Measurements from ENCODE around the gene CLRN2. TPM values are rescaled to one million over a fixed set of nuclear protein-coding genes. Genes with fewer than 3 reads are reported as not detected.

Gene CLRN2
- total and polyA plus RNA-seq, 2 of the 4 experiments (the other 2 are of a cell fraction) = not detected

DNA sequence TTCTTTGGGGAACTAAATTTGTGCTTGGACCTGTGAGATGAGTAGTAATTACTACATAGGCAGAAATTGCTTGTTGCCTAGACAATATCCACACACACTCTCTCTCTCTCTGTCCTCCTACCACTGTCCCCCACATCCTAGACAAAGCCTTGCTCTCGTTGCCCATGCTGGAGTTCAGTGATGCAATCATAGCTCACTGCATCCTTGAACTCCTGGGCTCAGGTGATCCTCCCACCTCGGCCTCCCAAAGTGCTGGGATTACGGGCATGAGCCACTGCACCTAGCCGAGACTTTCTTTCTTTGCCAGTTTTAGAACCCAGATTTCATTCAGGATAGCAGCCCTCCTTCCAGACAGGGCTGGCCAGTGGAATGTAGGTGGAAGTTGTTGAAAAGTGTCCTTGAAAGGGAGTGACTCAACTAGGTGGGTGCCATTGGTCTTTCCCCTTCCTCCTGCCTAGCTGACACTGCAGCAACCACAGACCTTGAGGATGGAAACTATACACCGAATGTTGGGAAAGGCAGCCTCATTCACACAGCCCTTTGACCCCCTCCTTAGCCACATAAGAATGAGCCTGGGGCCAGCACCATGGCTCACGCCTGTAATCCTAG, 45.2 kb downstream of the CLRN2 start:
- Histone ChIP-seq H3K4me1 (ENCODE audit: control insufficient read depth, insufficient read depth, low read length) (no peaks in the 10 kb centered on the region), H3K27me3 (ENCODE audit: control insufficient read depth, insufficient read depth, low read length) (peaks cover 4% of the 10 kb centered on the region; the same call in 1 of the 2 replicates), H3K14ac (replicated peaks; ENCODE audit: low read depth, low read length) (no peak overlapping the region), H4K20me1 (ENCODE audit: insufficient read depth, low read length) (no peaks in the 10 kb centered on the region), H3K23ac (ENCODE audit: low read depth, low read length) (no peak overlapping the region), H2AFZ (replicated peaks; ENCODE audit: low read length, poor library complexity) (no peak overlapping the region), H3K9ac (ENCODE audit: low read depth, low read length) (no peak overlapping the region), H4K5ac (ENCODE audit: low read depth, low read length) (no peak overlapping the region), H3K4ac (ENCODE audit: low read depth, low read length) (no peak overlapping the region), H3K36me3 (ENCODE audit: control insufficient read depth, insufficient read depth, low read length) (no peaks in the 10 kb centered on the region), H3K9me3 (ENCODE audit: control insufficient read depth, insufficient read depth, low read length) (no peaks in the 10 kb centered on the region), H4K8ac (ENCODE audit: low read depth in 2 of 2, low read length in 2 of 2) (no peak overlapping the region), H2BK20ac (ENCODE audit: low read depth, low read length) (no peak overlapping the region), H2BK5ac (ENCODE audit: low read depth, low read length, poor library complexity, severe bottlenecking) (no peak overlapping the region), H2AK5ac (ENCODE audit: low read depth, low read length) (no peak overlapping the region), H3K79me1 (ENCODE audit: low read depth in 1 of 2, low read length in 2 of 2) (no peaks in the 10 kb centered on the region), H3K4me2 (ENCODE audit: low read depth, low read length) (no peak overlapping the region), H4K91ac (ENCODE audit: insufficient read depth, low read depth, low read length) (no peak overlapping the region), H3K18ac (ENCODE audit: low read depth, low read length) (no peak overlapping the region), H2BK15ac (ENCODE audit: low read depth, low read length) (no peak overlapping the region), H3K9me1 (ENCODE audit: insufficient read depth, low read length) (no peaks in the 10 kb centered on the region), H3K27ac (ENCODE audit: insufficient read depth, low read length) (no peak overlapping the region), H2AK9ac (replicated peaks; ENCODE audit: low read depth, low read length, poor library complexity) (no peak overlapping the region), H2BK120ac (ENCODE audit: low read depth, low read length) (no peak overlapping the region), H3K4me3 (ENCODE audit: insufficient read depth, low read depth, low read length) (no peak overlapping the region), H3K56ac (ENCODE audit: extremely low read depth, insufficient read depth, low read length) (no peak overlapping the region)
- intact Hi-C loops (cut with micrococcal nuclease) = no loop called here
- BruUV-seq (replicated peaks) = no TSS peak
- no peak for DNase-seq
- ChIA-PET POLR2A (ENCODE audit: unreplicated experiment) (no interaction called here), CTCF (interaction anchor here (0.6 to 1.8 kb wide), 2 partner anchors 10 to 11 kb away, joined by 3 to 5 read pairs; no protein-coding TSS in a partner anchor)
- in situ Hi-C loops (cut with MboI; ENCODE audit: low sequenced_read_pairs) = no loop called here
- no CpG with 5 or more reads among the region's 6 CpGs for WGBS, 2 experiments (ENCODE audit: extremely low coverage in 2 of 2, insufficient read length in 1 of 2)
- no peak for TF ChIP-seq RAD21 (IDR thresholded peaks at IDR 0.05; ENCODE audit: low read length)
- no peak for TF ChIP-seq RFX5 (IDR thresholded peaks at IDR 0.05; ENCODE audit: low read depth, low read length)
- TF ChIP-seq, protein P1, sequence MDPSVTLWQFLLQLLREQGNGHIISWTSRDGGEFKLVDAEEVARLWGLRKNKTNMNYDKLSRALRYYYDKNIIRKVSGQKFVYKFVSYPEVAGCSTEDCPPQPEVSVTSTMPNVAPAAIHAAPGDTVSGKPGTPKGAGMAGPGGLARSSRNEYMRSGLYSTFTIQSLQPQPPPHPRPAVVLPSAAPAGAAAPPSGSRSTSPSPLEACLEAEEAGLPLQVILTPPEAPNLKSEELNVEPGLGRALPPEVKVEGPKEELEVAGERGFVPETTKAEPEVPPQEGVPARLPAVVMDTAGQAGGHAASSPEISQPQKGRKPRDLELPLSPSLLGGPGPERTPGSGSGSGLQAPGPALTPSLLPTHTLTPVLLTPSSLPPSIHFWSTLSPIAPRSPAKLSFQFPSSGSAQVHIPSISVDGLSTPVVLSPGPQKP (IDR thresholded peaks at IDR 0.05; ENCODE audit: borderline replicate concordance, low read depth, low read length) = no peak
- TF ChIP-seq, protein P2, sequence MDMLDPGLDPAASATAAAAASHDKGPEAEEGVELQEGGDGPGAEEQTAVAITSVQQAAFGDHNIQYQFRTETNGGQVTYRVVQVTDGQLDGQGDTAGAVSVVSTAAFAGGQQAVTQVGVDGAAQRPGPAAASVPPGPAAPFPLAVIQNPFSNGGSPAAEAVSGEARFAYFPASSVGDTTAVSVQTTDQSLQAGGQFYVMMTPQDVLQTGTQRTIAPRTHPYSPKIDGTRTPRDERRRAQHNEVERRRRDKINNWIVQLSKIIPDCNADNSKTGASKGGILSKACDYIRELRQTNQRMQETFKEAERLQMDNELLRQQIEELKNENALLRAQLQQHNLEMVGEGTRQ (IDR thresholded peaks at IDR 0.05; ENCODE audit: low read depth, low read length) = no peak
- TF ChIP-seq MAFK (IDR thresholded peaks at IDR 0.05; ENCODE audit: low read depth, low read length) = no peak
- no peak for TF ChIP-seq SMC3 (IDR thresholded peaks at IDR 0.05; ENCODE audit: low read depth, low read length)
- no peak for TF ChIP-seq BHLHE40 (IDR thresholded peaks at IDR 0.05; ENCODE audit: low read depth, low read length)
- no peak for TF ChIP-seq FOS (IDR thresholded peaks at IDR 0.05; ENCODE audit: low read depth, low read length)
- TF ChIP-seq MXI1 (IDR thresholded peaks at IDR 0.05; ENCODE audit: borderline replicate concordance, low read depth, low read length) = no peak
- TF ChIP-seq, protein P3, sequence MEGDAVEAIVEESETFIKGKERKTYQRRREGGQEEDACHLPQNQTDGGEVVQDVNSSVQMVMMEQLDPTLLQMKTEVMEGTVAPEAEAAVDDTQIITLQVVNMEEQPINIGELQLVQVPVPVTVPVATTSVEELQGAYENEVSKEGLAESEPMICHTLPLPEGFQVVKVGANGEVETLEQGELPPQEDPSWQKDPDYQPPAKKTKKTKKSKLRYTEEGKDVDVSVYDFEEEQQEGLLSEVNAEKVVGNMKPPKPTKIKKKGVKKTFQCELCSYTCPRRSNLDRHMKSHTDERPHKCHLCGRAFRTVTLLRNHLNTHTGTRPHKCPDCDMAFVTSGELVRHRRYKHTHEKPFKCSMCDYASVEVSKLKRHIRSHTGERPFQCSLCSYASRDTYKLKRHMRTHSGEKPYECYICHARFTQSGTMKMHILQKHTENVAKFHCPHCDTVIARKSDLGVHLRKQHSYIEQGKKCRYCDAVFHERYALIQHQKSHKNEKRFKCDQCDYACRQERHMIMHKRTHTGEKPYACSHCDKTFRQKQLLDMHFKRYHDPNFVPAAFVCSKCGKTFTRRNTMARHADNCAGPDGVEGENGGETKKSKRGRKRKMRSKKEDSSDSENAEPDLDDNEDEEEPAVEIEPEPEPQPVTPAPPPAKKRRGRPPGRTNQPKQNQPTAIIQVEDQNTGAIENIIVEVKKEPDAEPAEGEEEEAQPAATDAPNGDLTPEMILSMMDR (conservative IDR thresholded peaks at IDR 0.05; ENCODE audit: low read depth, low read length) = no peak
- no peak for TF ChIP-seq CEBPB (IDR thresholded peaks at IDR 0.05; ENCODE audit: low read depth, low read length)
- no peak for TF ChIP-seq CHD1 (IDR thresholded peaks at IDR 0.05; ENCODE audit: low read depth, low read length)
- no peak for TF ChIP-seq NFE2L2 (IDR thresholded peaks at IDR 0.05; ENCODE audit: low read depth, low read length)
- TF ChIP-seq MAZ (IDR thresholded peaks at IDR 0.05; ENCODE audit: borderline replicate concordance, low read depth, low read length) = no peak
- no peak for ATAC-seq (ENCODE audit: low read depth)
- dilution Hi-C loops (cut with HindIII; ENCODE audit: low sequenced_read_pairs, unreplicated experiment) = no loop called here
